OCI-LY3 (cell line): ENCODE results near the gene F2.

ENCODE experiments used
- H2AFZ ChIP-seq: fragments of 200-600, 300-600 bp; shearing (Covaris generic); 2 replicates; pipeline ENCODE4 v1.6.0; 2014; ENCODE audit warnings: antibody characterized with exemption, low read depth, low read length
- H3K27ac ChIP-seq: fragments of 200-600, 300-600 bp; sonication (generic); 2 replicates; pipeline ENCODE4 v1.5.1; 2014; ENCODE audit warnings: mild to moderate bottlenecking, low read length, moderate library complexity, mixed read lengths
- H3K27me3 ChIP-seq: fragments of 200-600, 300-600 bp; sonication (generic); 2 replicates; pipeline ENCODE4 v1.6.1; 2014; ENCODE audit warnings: low read depth, low read length, mixed read lengths
- H3K36me3 ChIP-seq: fragments of 200-600, 300-600 bp; sonication (generic); replicated peaks from 2 replicates; pipeline ENCODE3; 2014; ENCODE audit warnings: low read depth, low read length, mixed read lengths
- H3K4me1 ChIP-seq: fragments of 300-600, 200-600 bp; sonication (generic); 2 replicates; pipeline ENCODE4 v1.6.1; 2014; ENCODE audit warnings: low read length, mixed read lengths
- H3K4me2 ChIP-seq: fragments of 200-600, 300-600 bp; sonication (generic); 2 replicates; pipeline ENCODE4 v1.6.1; 2014; ENCODE audit warnings: low read length, mixed read lengths
- H3K4me3 ChIP-seq: fragments of 300-600, 200-600 bp; sonication (generic); 2 replicates; pipeline ENCODE4 v1.5.1; 2014; ENCODE audit warnings: antibody characterized with exemption, mild to moderate bottlenecking, low read length, moderate library complexity
- H3K79me2 ChIP-seq: fragments of 300-600, 200-600 bp; shearing (Covaris generic); 2 replicates; pipeline ENCODE4 v1.6.1; 2014; ENCODE audit warnings: mild to moderate bottlenecking, low read length, mixed read lengths
- H3K9ac ChIP-seq: fragments of 300-600, 200-600 bp; shearing (Covaris generic); 2 replicates; pipeline ENCODE4 v1.6.0; 2014; ENCODE audit warnings: mild to moderate bottlenecking, low read length, moderate library complexity
- H3K9me3 ChIP-seq: fragments of 200-600, 300-600 bp; shearing (Covaris generic); 2 replicates; pipeline ENCODE4 v1.6.1; 2014; ENCODE audit warnings: low read length, mixed read lengths; ENCODE audit not compliant: insufficient read depth
- H4K20me1 ChIP-seq: fragments of 200-600, 300-600 bp; sonication (generic); 2 replicates; pipeline ENCODE4 v1.6.1; 2016; ENCODE audit warnings: low read length, mixed read lengths; ENCODE audit not compliant: insufficient read depth
- CTCF ChIP-seq: fragments of 200-600, 300-600 bp; sonication (generic); IDR thresholded peaks from 2 replicates; pipeline ENCODE4 v1.5.1; 2014; ENCODE audit warnings: antibody characterized with exemption, low read length, low read depth
- EZH2phosphoT487 ChIP-seq: fragments of 200-600 bp; shearing (Covaris generic); IDR thresholded peaks from 2 replicates; pipeline ENCODE4 v1.6.1; 2018; ENCODE audit warnings: antibody characterized with exemption, mixed run types, low read depth

The F2 gene

GRCh38 chr11:46769636-46770221 lies 50.7 kb downstream of the F2 start:
- H3K4me1 ChIP-seq, result no peaks in the 10 kb centered on the region
- H3K9ac ChIP-seq, result no peak overlapping the region
- H3K79me2 ChIP-seq, result no peaks in the 10 kb centered on the region
- H2AFZ ChIP-seq, result no peak overlapping the region
- TF ChIP-seq EZH2phosphoT487, result no peak
- no peak for TF ChIP-seq CTCF
- peaks cover 52% of the 10 kb centered on the region for H3K36me3 ChIP-seq
- no peak overlapping the region for H3K4me2 ChIP-seq
- no peaks in the 10 kb centered on the region for H3K27me3 ChIP-seq
- no peaks in the 10 kb centered on the region for H4K20me1 ChIP-seq
- H3K4me3 ChIP-seq, result no peak overlapping the region
- H3K9me3 ChIP-seq, result no peaks in the 10 kb centered on the region
- no peak overlapping the region for H3K27ac ChIP-seq

DNA sequence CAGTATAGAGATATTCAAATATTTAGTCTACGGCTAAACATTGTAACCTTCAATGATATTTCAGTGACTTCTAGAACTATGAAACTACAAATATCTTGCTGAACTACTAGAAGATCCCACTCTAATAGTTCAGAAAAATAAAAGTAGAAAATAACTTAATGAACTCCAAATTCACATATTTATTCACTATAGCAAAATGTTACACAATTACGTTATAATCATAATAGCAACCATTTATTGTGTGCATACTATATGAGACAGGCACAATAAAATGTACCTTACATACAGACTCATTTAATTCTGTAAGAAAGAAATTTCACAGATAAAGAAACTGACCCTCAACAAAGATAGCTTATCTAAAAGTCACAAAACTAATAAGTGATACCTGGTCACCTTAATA lies 57.9 kb downstream of the F2 start:
- Histone ChIP-seq H3K9ac (no peak overlapping the region), H3K27ac (no peak overlapping the region), H4K20me1 (no peaks in the 10 kb centered on the region), H3K4me1 (no peaks in the 10 kb centered on the region), H3K36me3 (peaks cover 42% of the 10 kb centered on the region), H3K27me3 (no peaks in the 10 kb centered on the region), H2AFZ (no peak overlapping the region), H3K4me3 (no peak overlapping the region), H3K9me3 (no peaks in the 10 kb centered on the region), H3K79me2 (no peaks in the 10 kb centered on the region), H3K4me2 (no peak overlapping the region)
- no peak for TF ChIP-seq CTCF

- TF ChIP-seq CTCF (no peak), EZH2phosphoT487 (no peak)
- Histone ChIP-seq H3K27me3 (no peaks in the 10 kb centered on the region), H3K4me3 (no peak overlapping the region), H3K4me1 (no peaks in the 10 kb centered on the region), H3K4me2 (no peak overlapping the region), H3K9ac (no peak overlapping the region), H4K20me1 (no peaks in the 10 kb centered on the region), H2AFZ (no peak overlapping the region), H3K9me3 (no peaks in the 10 kb centered on the region), H3K36me3 (peaks cover 52% of the 10 kb centered on the region), H3K27ac (no peak overlapping the region), H3K79me2 (no peaks in the 10 kb centered on the region)
These were observed 59.4 kb downstream of the F2 start for GRCh38 chr11:46778416-46778815.
